K562 (cell line): ENCODE results near the gene RPL39L. TPM values are rescaled to one million over a fixed set of nuclear protein-coding genes. Genes with fewer than 3 reads are reported as not detected.

Experiments
- ATAC-seq: fragments of 200-7000 bp; cut with Tn5 transposase; 3 replicates; pipeline ENCODE4 v1.9.1; 2020; ENCODE audit warnings: moderate library complexity
- BruUV-seq: library from RNA; stranded (reverse); fragments of 400-500 nt; replicated peaks from 2 replicates; lab custom pipeline; 2021; lab: Mats Ljungman, UMichigan
- CTCF ChIA-PET: fragments of 300-600 bp; formaldehyde crosslinking; extraction: SDS; loops from one replicate; lab custom pipeline; 2021; ENCODE audit warnings: low intra/inter-chr PET ratio; lab: Yijun Ruan, JAX
- POLR2A ChIA-PET: fragments of 300-600, 350-650 bp; sonication (Branson Sonifier 250); formaldehyde crosslinking; extraction: SDS; loops from one replicate; lab custom pipeline; 2021; ENCODE audit warnings: antibody characterized with exemption, inconsistent platforms; lab: Yijun Ruan, JAX
- DNase-seq, 4 experiments: peaks; one replicate each; pipeline versions ENCODE4 v3.0.0 to v3.0.0-alpha.2; 2011 to 2018; ENCODE audit warnings: low spot score in 3 of 4, mixed read lengths in 3 of 4; ENCODE audit errors: extremely low read depth in 1 of 4
- FAIRE-seq: peaks from 2 replicates; lab custom pipeline; 2011; peaks lifted over from hg19 to GRCh38; lab: Jason Lieb, UNC
- H2AFZ ChIP-seq: 2 replicates; pipeline ENCODE4 v1.6.0; 2011; ENCODE audit warnings: low read depth, low read length, control low read depth, inconsistent platforms
- H3K27ac ChIP-seq: fragments of 200-600 bp; 3 replicates; pipeline ENCODE4 v1.8.0; 2011; ENCODE audit warnings: low read depth, mild to moderate bottlenecking, control low read depth, inconsistent platforms, low read length, moderate library complexity, mixed read lengths; ENCODE audit errors: extremely low read depth
- H3K27me3 ChIP-seq, 2 experiments: fragments of 300-600 bp in 1 of 2; 2 replicates in 1 of 2; 3 replicates in 1 of 2; pipeline versions ENCODE4 v1.6.0 to v1.8.0; 2011; ENCODE audit warnings: inconsistent platforms in 2 of 2, low read length in 2 of 2, mild to moderate bottlenecking in 1 of 2, mixed read lengths in 1 of 2, moderate library complexity in 1 of 2; ENCODE audit not compliant: control insufficient read depth in 2 of 2, insufficient read depth in 2 of 2
- H3K36me3 ChIP-seq: fragments of 300-600 bp; 3 replicates; pipeline ENCODE4 v1.8.0; 2011; ENCODE audit warnings: mild to moderate bottlenecking, low read length, inconsistent platforms; ENCODE audit not compliant: control insufficient read depth, insufficient read depth
- H3K4me1 ChIP-seq, 2 experiments: fragments of 200-600 bp in 1 of 2; replicated peaks in 1 of 2; 2 replicates in 1 of 2; 3 replicates in 1 of 2; pipeline versions ENCODE4 v1.5.1 to v1.8.0; 2011; ENCODE audit warnings: inconsistent platforms in 2 of 2, low read length in 2 of 2, mild to moderate bottlenecking in 1 of 2, mixed read lengths in 1 of 2, moderate library complexity in 1 of 2; ENCODE audit not compliant: control insufficient read depth in 2 of 2, insufficient read depth in 2 of 2
- H3K4me2 ChIP-seq: 2 replicates; pipeline ENCODE4 v1.6.1; 2011; ENCODE audit warnings: low read length, control low read depth, inconsistent platforms, mixed read lengths; ENCODE audit not compliant: insufficient read depth
- H3K4me3 ChIP-seq: fragments of 200-600 bp; sonication (generic), shearing (Covaris generic); 2 replicates; pipeline ENCODE4 v1.5.1; 2016; ENCODE audit warnings: control low read depth, inconsistent platforms
- H3K79me2 ChIP-seq: fragments of 200-600 bp; 3 replicates; pipeline ENCODE4 v1.8.0; 2011; ENCODE audit warnings: low read length, inconsistent platforms; ENCODE audit not compliant: control insufficient read depth, insufficient read depth
- H3K9ac ChIP-seq, 2 experiments: 2 replicates each; pipeline versions ENCODE4 v1.6.0 to v1.6.1; 2011; ENCODE audit warnings: low read depth in 2 of 2, low read length in 2 of 2, control low read depth in 1 of 2, inconsistent platforms in 1 of 2, mild to moderate bottlenecking in 1 of 2, mixed read lengths in 1 of 2; ENCODE audit not compliant: insufficient read depth in 1 of 2
- H3K9me1 ChIP-seq: one replicate; pipeline ENCODE4 v1.6.0; 2011; ENCODE audit warnings: inconsistent platforms, mild to moderate bottlenecking, low read length, moderate library complexity; ENCODE audit not compliant: control insufficient read depth, insufficient read depth
- H3K9me3 ChIP-seq: replicated peaks from 2 replicates; pipeline ENCODE4 v1.5.1; 2011; ENCODE audit warnings: low read depth, low read length, inconsistent platforms; ENCODE audit not compliant: control insufficient read depth, insufficient read depth
- H4K20me1 ChIP-seq: replicated peaks from 2 replicates; pipeline ENCODE4 v1.6.1; 2011; ENCODE audit warnings: low read length, inconsistent platforms, mixed read lengths; ENCODE audit not compliant: control insufficient read depth, insufficient read depth
- CBFB ChIP-seq: sonication (generic); formaldehyde crosslinking; IDR thresholded peaks from 2 replicates; pipeline ENCODE4 v1.4.0; 2020; ENCODE audit warnings: mild to moderate bottlenecking, missing genetic modification reagents
- ETS2 ChIP-seq: IDR thresholded peaks from 2 replicates; pipeline ENCODE4 v1.6.1; 2016; ENCODE audit warnings: borderline replicate concordance, missing genetic modification characterization, mild to moderate bottlenecking, moderate library complexity, missing compliant biosample characterization; ENCODE audit not compliant: poor library complexity, severe bottlenecking
- L3MBTL2 ChIP-seq: fragments of 450-650 bp; IDR thresholded peaks from 2 replicates; pipeline ENCODE4 v1.6.1; 2016; ENCODE audit warnings: mild to moderate bottlenecking, moderate library complexity
- MECOM ChIP-seq: fragments of 250-450 bp; sonication (Bioruptor Pico); IDR thresholded peaks from 2 replicates; pipeline ENCODE4 v1.8.0; 2022; ENCODE audit warnings: inconsistent platforms
- MYC ChIP-seq, 2 experiments: fragments of 250-450 bp in 1 of 2; sonication (Bioruptor Pico) in 1 of 2; IDR thresholded peaks; 2 replicates each; pipeline versions ENCODE4 v1.5.1 to v1.6.1; 2012 to 2021; ENCODE audit warnings: low read depth in 2 of 2, borderline replicate concordance in 1 of 2, improper control_type of control experiment in 1 of 2, low read length in 1 of 2, mild to moderate bottlenecking in 1 of 2, moderate library complexity in 1 of 2
- NFXL1 ChIP-seq: fragments of 450-650 bp; formaldehyde crosslinking; IDR thresholded peaks from 2 replicates; pipeline ENCODE4 v1.4.0; 2021; ENCODE audit warnings: mild to moderate bottlenecking
- SMARCC2 ChIP-seq: fragments of 450-650 bp; IDR thresholded peaks from 2 replicates; pipeline ENCODE4 v1.6.1; 2017; ENCODE audit warnings: antibody characterized with exemption, moderate library complexity, mild to moderate bottlenecking, low read depth
- THAP12 ChIP-seq: fragments of 250-450 bp; sonication (Bioruptor Pico); IDR thresholded peaks from 2 replicates; pipeline ENCODE4 v1.9.0; 2021; ENCODE audit warnings: mild to moderate bottlenecking, inconsistent platforms
- whole genome bisulfite sequencing: fragments of 100-300 bp; shearing (Covaris generic); methylation state at CpG from one replicate; pipeline ENCODE4 v1.1.6; 2016; ENCODE audit warnings: low coverage, mixed read lengths; ENCODE audit not compliant: insufficient coverage; ENCODE audit errors: missing lambda C conversion rate; 5-methylcytosine and 5-hydroxymethylcytosine counted together
- in situ Hi-C: fragments of 300-500 bp; cut with MboI; formaldehyde crosslinking; loops from 4 replicates; pipeline ENCODE4 v1.15.0; 2018; ENCODE audit warnings: inconsistent platforms, mixed read lengths
- intact Hi-C: fragments of 100-400 bp; cut with micrococcal nuclease; formaldehyde crosslinking; loops from 2 replicates; pipeline ENCODE4 v1.14.2; 2022
- polyA plus RNA-seq, 8 experiments: library from polyadenylated mRNA; depleted of rRNA in 4 of 8; stranded (reverse) in 5 of 8; unstranded in 3 of 8; fragments of >200 nt; fragmentation: Nextera tagmentation in 2 of 8; fragmentation: Illumina TruSeq in 1 of 8; extraction: Ambion mirVana in 2 of 8; extraction: Trizol in 1 of 8; gene quantifications; 2 replicates each; pipeline versions ENCODE4 v1.2.1 to v1.2.3, GENCODE V29; 2011 to 2014; ENCODE audit warnings: inconsistent platforms in 1 of 8, missing spikeins in 1 of 8
- total RNA-seq, 7 experiments: library from RNA; depleted of rRNA in 6 of 7; stranded (reverse); fragments of >200 nt in 6 of 7; fragmentation: Illumina TruSeq in 2 of 7; extraction: Trizol in 2 of 7; gene quantifications; 2 replicates each; pipeline versions ENCODE4 v1.2.1 to v1.2.3, GENCODE V29; 2011 to 2021; ENCODE audit warnings: low replicate concordance in 1 of 7

The RPL39L gene
- total and polyA plus RNA-seq, 9 of the 15 experiments (the other 6 are each of a cell fraction or from before 2014, with no cell fraction given), result 15.0 to 122 (median 45.5) TPM

GRCh38 chr3:187131981-187132380 lies 7.3 kb downstream of the RPL39L start:
- no peak overlapping the region for H3K27ac ChIP-seq
- intact Hi-C loops (no loop called here), in situ Hi-C loops (no loop called here)

More at GRCh38 chr3:187131981-187132380, 7.3 kb downstream of the RPL39L start:
- peaks cover 6% of the 10 kb centered on the region for H3K9me3 ChIP-seq
- no peak overlapping the region for H3K9ac ChIP-seq
- BruUV-seq, result no TSS peak
- no peaks in the 10 kb centered on the region for H3K4me1 ChIP-seq
- FAIRE-seq (no peak), ATAC-seq (no peak)
- CTCF ChIA-PET, result no interaction called here
- H3K9me1 ChIP-seq, result no peaks in the 10 kb centered on the region
- 94% methylated on average over 3 of the region's 3 CpGs for WGBS
- no peak overlapping the region for H3K4me3 ChIP-seq
- POLR2A ChIA-PET, result no interaction called here
- no peaks in the 10 kb centered on the region for H3K79me2 ChIP-seq
- H4K20me1 ChIP-seq, result no peaks in the 10 kb centered on the region
- TF ChIP-seq SMARCC2 (no peak), THAP12 (CRISPR knock-in tag) (no peak), NFXL1 (CRISPR knock-in tag) (no peak), MYC (IDR thresholded peaks at IDR 0.05; ENCODE audit: low read depth, low read length) (no peak), MYC (CRISPR knock-in tag; IDR thresholded peaks at IDR 0.05; ENCODE audit: borderline replicate concordance, low read depth) (no peak), ETS2 (tag) (no peak), MECOM (CRISPR knock-in tag) (no peak), L3MBTL2 (no peak), CBFB (CRISPR knock-in tag) (no peak)
- TF ChIP-seq, all 486 proteins: peak for 0
- no peak overlapping the region for H3K4me2 ChIP-seq
- no peaks in the 10 kb centered on the region for H3K27me3 ChIP-seq
- DNase-seq, result no peak
- peaks cover 18% of the 10 kb centered on the region; the same call in 2 of the 3 replicates for H3K36me3 ChIP-seq
- H2AFZ ChIP-seq, result no peak overlapping the region
